OCI-LY3 (cell line): ENCODE results near the gene SLC38A5.

Experiments used
- CTCF ChIP-seq: fragments of 200-600, 300-600 bp; sonication (generic); IDR thresholded peaks from 2 replicates; pipeline ENCODE4 v1.5.1; 2014; ENCODE audit warnings: antibody characterized with exemption, low read length, low read depth
- EZH2phosphoT487 ChIP-seq: fragments of 200-600 bp; shearing (Covaris generic); IDR thresholded peaks from 2 replicates; pipeline ENCODE4 v1.6.1; 2018; ENCODE audit warnings: antibody characterized with exemption, mixed run types, low read depth

GRCh38 chrX:48475296-48475695 is 5.2 kb upstream of the SLC38A5 start:
- no peak for TF ChIP-seq EZH2phosphoT487
- no peak for TF ChIP-seq CTCF
